NCI-H146 treated with DMSO at 0.1 percent for 48 hours (cell line): Measurements from ENCODE around the gene TTBK1.
"Not testable (repeated sequence)": the region's sequence is repeated elsewhere in the genome, so short reads cannot be mapped to it uniquely, and the experiment has no call there.

Experiments used
- DNase-seq: peaks from one replicate; lab custom pipeline; 2025; ENCODE audit not compliant: unreplicated experiment; lab: John Stamatoyannopoulos, UW

Gene TTBK1

DNA sequence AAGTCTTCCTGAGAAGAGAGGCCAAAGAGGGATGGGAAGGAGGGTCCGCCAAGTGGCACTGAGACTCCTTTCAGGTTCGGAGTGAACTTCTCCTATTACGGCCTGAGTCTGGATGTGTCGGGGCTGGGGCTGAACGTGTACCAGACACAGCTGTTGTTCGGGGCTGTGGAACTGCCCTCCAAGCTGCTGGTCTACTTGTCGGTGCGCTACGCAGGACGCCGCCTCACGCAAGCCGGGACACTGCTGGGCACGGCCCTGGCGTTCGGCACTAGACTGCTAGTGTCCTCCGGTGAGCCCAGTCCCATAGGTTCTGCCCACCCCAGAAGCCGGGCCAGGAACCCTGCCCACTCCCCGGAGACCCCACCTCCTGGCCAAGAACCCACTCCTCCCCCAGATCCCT lies 58.8 kb downstream of the TTBK1 start:
- DNase-seq: no peak

DNA sequence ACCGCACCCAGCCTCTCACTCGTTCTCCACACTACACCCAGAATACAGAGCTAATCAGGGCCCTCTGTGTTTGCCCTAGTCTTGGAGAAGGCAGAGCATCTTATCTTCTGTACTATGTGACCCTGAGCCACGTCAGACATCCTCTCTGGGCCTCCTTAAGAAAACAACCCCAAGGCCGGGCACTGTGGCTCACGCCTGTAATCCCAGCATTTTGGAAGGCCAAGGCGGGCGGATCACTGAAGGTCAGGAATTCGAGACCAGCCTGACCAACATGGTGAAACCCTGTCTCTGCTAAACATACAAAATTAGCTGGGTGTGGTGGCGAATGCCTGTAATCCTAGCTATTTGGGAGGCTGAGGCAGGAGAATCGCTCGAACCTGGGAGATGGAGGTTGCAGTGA lies 59.7 kb downstream of the TTBK1 start:
- not testable (repeated sequence) for DNase-seq

DNA sequence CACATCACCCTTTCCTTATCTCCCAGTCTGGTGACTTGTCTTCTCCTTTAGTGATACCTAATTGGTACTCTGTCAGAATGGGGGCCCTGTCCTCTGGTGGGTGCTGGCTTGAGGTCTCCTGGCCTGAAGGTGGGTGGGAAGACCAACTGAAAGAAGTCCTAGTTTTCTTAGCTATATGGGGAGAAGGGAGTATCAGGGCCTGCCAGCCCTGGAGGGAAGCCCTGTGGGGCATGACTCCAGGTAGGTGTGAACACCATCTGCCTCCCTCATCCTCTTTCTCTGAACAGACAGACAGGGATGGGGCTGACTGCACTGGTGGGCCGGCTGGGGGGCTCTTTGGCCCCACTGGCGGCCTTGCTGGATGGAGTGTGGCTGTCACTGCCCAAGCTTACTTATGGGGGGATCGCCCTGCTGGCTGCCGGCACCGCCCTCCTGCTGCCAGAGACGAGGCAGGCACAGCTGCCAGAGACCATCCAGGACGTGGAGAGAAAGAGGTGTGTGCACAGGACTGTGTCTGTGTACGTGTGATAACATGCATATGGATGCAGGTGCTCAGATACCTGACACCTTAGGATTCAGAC lies 60.6 kb downstream of the TTBK1 start:
- DNase-seq: no peak

DNA sequence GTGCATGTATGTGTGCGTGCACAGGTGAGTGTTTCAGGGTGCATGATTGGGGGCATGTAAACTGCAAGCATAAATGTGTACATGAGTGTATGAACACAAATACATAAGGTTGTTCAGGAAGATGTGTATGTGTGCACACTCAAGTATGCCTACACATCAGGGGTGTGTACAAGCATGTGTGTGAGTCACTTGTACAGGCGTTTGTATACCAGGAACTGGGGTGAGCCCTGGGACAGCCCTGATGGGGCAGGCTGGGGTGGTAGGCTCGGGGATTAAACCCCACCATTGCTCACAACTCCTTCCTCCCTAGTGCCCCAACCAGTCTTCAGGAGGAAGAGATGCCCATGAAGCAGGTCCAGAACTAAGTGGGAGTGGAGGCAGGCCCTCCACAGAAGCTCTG lies 61.1 kb downstream of the TTBK1 start:
- no peak for DNase-seq

DNA sequence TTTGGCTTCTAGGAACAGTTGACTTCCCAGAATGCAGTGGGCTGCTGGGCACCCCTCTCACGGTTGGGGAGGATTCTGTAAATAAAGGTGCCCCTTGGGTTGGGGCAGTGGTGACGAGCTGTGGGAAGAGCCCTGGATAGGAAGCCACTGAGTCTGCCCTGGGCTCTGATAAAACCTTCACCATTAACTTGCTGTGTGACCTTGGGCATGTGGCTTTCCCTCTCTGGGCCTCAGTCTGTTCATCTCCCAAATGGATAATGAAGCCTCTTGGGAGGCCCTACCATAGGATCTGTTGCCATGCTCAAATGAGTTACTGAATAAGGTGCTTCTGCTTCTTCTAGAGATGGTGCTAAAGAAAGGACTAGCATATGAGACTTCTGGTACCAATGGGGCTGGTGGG lies 61.6 kb downstream of the TTBK1 start:
- DNase-seq: no peak

DNA sequence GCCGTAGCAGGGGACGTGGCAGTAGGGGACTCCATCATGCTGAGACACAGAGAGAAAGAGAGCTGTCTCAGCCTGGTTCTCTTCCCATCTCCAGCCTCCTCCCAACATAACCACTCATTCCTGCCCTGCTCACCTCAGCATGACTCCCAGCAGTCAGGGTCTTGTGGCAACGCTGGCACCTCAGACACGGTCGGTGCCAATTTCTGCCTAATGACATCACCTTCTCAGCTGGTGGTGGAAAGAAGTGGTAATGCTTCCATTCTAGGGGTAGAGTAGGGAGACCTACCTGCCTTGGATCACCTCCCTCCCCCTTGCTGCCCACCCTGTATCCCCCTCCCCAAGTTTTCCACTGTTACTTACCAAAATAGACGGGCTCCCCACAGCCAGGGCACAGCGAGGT lies 62.8 kb downstream of the TTBK1 start:
- DNase-seq: no peak

DNA sequence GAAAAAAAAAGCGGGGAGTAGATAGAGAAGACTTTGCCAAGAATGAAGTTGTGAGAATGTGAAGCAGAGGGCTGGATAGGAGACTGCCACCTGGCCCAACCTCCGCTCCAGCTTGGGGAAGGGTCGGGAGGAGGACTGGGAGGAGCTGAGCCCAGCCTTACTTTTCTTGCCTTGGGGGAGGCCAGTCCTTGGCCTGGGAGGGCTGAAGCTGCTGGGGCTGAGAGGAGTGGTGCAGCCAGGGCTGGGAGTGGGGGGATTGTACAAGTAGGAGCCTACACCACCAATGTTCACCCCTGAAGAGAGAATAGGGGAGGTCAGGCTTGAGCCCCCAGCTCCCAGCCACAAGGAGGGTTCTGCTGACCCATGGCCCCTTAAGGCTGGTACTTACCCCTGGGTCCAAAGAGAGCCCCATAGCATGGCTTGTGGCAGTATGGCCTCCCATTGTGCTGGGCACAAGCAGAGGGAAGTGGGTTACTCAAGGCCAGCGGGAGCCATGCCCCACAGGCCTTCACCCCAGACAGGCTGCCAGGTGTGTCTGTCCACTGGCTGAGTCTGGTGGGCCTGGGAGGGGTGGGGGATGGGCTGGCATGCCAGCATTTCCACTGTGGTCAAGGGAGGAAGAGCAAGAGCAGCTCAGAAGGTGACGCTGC lies 64.3 kb downstream of the TTBK1 start:
- DNase-seq: no peak

DNA sequence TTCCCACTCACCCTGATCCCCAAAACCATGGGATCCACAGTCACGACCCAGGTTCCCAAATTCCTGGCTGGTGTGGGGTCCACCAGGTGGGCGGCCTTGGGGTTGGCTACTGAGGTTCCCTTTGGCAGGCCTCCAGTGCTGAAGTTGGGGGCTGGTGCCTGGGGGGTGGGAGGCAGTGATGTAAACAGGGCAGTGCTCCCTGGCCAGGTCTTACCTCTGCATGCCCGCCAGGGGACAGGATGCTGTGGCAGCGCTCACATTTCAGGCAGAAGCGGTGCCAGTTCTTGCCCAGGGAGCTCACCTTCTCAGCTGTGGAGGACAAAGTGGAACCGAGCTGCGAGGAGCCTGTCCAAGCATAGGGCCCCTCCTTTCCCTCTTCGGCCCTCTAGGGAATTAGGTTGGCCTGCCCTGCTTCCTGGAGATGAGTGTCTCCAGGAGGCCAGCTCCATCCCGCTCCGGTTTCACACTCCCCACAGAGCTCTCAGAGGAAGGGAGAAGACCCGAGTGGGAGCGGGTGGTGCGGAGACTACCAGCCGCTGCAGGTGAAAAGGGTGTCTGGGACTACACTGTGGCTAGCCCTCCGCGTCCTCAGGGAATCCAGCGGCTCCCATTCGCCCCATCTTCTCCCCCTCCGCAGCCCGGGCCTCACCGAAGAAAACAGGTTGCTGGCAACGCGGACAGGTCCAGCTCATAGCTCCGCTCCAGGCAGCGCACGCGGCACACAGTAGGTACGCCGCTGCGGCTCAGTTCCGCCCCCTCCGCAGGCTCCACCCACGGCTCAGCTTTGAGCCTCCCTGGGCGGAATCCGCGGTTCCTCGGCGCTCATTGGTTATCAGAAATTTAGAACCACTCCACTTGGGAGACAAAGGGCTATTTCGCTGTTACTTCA lies 65.1 kb downstream of the TTBK1 start, which contains the start of gene CRIP3:
TSS of gene CRIP3 (minus strand) at position 726 of the 889 bp plus-strand sequence. CDS start at position 692, 34 bp downstream.
- peak; percentile 63 for DNase-seq

DNA sequence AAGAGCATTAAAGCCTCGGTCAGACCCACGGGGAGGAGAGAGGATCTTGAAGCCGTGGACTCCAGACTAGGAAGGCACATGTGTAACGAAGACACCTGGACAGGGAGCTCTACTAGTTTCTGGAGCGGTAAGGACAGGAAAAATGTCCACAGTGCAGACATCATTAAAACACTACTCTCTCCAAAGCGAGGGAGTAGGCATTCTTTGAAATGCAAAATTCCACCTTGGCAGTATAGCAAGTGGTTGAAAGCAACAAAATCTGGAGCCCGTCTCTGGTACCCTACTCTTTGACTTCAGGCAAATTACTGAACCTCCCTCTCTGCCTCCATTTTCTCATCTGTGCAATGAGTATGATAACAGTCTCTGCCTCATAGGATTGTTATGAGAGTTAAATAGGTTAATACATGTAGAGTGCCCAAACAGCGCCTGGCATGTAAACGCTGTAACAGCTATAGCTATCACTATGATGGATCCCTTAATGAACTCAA lies 65.8 kb downstream of the TTBK1 start:
- no peak for DNase-seq

DNA sequence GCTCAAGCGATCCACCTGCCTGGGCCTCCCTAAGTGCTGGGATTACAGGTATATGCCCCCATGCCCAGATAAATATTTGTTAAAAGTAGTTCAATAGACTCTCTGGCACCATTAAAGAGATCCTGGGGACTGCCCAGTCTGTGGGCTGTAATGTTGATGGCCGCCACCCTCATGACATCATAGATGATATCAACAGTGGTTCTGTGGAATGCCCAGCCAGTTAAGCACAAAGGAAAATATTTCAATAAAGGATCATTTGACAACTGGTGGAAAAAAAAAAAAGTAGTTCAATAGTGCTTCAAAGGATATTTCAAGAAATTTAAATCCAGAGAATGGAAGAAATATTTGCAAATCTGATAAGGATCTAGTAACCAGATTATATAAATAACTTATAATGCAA lies 66.9 kb downstream of the TTBK1 start:
- no peak for DNase-seq

DNA sequence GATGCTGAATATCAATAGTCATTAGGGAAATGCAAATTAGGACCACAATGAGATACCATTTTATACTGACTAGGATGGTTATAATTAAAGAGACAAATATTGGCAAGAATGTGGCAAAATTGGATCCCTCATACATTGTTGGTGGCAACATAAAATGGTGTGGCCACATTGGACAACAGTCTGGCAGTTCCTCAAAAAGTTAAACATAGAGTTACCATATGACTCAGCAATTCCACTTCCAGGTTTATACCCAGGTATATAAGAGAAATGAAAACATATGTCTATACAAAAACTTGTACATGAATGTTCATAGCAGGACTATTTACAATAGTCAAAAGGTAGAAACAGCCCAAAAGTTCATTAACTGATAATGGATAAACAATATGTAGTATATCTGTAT lies 67.3 kb downstream of the TTBK1 start:
- no peak for DNase-seq

DNA sequence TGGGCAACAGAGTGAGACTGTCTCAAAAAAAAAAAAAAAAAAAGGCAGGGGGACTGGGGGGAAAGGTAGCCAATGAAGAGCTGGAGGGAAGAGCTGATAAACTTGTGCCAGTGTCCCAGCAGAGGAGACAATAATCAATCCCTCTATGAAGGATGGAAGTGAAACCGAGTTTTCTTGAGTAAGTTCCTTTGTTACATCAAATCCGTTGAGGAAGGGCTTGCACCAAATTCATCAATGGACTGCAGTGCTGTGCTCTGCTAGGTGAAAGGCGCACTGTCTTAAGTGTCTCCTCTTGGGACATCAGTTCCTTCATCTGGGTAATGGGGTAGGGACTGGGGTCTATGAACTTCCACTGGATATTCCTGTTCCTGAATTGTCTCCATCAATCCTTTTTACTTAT lies 68.4 kb downstream of the TTBK1 start:
- no peak for DNase-seq

DNA sequence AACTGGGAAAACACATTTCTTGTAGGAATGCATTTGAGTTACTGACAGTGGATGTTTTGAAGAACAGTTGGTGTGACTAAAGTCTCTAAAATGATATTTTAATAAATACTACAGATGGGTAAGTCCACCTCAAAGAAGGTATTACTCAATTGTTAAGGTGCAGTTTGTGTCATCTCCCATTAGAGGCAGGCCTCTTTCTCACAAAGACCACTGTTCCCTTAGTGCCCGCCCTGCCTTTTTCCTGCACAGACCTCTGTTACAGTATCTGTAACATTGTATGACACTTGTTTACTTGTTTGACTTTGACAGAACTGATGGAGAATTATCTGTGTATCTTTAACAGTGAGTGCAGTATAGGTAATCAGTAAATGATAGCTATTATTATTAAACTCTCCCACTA lies 70.5 kb downstream of the TTBK1 start:
- no peak for DNase-seq

DNA sequence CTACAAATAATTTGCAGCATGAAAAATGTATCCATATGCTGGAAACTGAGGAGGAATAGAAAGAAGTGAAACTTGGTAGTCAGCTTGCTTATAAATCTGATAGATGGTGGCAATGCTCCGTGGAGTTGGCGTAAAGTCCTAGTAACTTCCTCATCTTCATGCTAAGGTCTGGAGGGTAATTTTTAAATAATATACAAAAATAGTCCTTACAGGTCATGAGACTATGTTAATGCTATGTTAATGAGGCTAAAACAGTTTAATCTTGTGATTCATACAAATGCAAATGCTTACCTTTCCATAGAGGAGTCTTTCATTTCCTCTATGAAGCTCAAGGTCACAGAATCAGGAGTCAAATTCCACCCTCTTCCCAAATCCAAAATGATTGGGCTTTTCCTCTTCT lies 74.7 kb downstream of the TTBK1 start:
- DNase-seq: no peak

DNA sequence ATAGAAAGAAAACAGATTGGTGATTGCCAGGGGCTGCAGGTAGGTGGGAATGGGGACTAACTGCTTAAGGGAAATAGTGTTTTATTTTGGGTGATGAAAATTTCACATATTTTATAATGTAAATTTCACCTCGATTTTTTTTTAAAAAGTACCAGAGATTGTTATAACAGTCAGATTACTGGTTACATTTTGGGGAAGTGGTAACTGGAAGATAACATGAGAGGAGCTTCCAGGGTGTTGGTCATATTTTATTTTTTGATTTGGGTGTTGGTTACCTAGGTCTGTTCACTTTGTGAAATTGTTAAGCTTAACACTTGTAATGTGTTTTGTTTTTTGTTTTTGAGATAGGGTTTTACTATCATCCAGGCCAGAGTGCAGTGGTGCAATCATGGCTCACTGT lies 82.6 kb downstream of the TTBK1 start:
- no peak for DNase-seq

DNA sequence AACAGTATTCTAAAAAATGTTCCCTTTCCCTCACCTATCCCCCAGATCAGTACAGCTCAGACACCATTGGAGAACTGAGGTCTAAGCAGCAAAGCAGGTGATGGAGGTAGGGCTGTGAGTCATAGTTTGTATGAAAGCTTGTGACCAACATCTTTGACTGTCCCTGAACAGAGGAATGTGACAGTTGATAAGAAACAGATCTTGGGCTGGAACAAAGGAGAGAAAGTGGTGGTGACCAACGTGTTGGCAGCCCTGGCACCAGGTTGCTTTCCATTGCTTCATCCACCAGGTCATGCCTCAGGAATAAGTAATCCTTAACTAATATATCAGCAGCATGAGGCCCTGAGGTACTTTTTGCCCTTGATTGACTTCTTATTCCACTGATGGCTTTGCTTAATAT lies 85.2 kb downstream of the TTBK1 start:
- DNase-seq: no peak

DNA sequence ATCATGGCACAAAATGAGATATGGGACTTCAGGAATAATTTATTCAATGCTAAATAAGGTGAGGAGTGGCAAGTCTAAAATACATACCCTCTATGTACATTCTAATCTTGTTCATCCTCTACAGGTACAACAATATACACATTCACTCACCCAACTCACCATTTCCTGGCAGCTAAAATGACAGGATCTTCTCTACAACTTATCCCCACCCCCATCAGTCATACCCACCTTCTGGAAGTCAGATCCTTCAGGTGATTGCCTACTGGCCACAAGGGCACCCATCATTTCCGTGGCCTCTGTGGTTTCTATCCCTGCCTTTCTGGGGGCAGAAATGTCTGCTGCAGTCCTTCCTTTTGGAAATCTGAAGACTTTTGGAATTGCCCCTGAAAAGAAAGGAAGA lies 88.2 kb downstream of the TTBK1 start:
- DNase-seq: no peak

DNA sequence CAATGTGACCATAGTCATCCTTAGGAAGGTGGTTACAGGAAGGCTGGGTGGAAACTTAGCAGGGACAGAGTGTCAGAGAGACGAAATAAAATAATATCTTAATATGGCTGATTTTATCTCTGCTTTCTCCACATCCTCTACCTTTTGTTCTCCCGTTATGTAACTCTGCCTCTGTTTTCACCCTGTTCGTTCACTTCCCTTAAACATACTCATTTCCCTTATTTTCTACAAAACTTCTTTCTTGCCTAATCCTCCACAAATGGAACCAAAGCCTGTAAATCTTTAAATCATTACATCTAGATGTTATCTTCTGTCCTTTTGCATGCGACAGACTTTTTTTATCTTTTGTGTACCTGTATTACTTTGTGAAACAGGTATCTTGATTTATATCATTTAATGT lies 88.6 kb downstream of the TTBK1 start:
- DNase-seq: no peak

DNA sequence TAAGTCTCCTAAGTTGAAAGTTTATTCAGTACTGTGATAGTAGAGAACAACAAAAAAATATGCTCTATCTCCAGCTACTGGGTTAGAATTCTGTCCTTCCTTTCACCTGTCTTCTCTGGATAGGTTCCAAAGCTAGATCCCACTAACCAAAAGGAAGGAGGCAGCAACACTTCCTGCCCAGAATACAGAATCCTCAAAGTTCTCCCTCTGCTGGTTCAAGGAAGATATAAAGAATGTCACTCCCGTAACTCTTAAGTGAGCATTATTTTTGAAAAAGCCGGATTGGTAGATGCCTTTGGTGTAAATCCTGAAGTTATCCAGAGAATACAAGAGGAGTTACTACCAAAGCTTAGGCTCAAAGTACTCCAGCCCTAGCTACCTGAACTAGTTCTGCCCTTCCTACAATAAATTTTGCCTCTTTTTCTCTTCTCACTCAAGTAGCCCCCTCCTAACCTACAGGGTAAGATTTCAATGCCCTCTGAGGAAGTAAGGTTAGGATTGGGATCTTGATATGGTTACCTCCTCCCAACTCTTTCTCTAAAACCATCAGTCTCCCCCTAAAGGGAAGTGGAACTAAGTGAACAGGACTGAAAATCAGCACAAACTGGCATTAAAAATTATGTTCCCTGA lies 91.3 kb downstream of the TTBK1 start:
- DNase-seq: peak; percentile 18

DNA sequence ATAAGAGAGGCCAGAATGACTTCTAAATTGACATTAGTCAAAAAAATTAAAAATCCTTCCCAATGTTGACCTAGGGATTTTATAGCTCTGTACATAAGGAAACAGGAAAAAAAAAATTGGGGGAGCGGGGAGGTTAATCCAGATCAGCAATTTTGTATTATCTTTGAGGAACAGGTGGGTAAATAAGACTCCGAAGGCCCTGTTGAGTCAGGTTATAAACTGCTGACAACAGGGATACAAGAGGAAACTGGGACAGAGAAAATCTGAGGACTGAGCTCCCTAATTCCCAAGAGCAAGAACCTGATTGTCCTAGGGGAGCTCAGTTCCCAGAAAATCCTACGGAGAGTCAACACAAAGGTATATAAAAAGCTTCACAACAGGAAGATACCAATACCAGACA lies 92.2 kb downstream of the TTBK1 start:
- DNase-seq: peak; percentile 76

DNA sequence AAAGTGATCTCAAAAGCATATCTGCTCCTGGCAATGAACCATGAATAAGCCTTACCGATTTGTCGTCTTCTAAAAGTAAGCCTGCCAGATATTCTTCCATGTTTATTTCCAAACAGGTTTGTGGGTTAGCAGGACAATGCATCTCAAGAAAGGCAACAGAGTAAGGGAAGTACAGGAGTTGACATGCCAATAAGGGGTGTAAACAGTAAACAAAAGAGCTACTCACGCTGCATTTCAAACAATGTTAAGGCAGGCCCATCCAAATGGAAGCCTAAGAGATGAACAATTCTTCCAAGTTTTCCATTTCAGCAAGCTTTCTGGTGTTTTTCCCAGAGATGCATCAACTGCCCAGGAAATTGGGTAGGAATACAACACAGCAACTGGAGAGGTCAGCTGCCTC lies 93.1 kb downstream of the TTBK1 start:
- DNase-seq: no peak
